Measurements from ENCODE around the gene FOXK2. TPM values are rescaled to one million over a fixed set of nuclear protein-coding genes. Genes with fewer than 3 reads are reported as not detected.

FOXK2 gene
- total and polyA plus RNA-seq, 5 donors = 19.9 to 69.1 (median 39.0) TPM

DNA sequence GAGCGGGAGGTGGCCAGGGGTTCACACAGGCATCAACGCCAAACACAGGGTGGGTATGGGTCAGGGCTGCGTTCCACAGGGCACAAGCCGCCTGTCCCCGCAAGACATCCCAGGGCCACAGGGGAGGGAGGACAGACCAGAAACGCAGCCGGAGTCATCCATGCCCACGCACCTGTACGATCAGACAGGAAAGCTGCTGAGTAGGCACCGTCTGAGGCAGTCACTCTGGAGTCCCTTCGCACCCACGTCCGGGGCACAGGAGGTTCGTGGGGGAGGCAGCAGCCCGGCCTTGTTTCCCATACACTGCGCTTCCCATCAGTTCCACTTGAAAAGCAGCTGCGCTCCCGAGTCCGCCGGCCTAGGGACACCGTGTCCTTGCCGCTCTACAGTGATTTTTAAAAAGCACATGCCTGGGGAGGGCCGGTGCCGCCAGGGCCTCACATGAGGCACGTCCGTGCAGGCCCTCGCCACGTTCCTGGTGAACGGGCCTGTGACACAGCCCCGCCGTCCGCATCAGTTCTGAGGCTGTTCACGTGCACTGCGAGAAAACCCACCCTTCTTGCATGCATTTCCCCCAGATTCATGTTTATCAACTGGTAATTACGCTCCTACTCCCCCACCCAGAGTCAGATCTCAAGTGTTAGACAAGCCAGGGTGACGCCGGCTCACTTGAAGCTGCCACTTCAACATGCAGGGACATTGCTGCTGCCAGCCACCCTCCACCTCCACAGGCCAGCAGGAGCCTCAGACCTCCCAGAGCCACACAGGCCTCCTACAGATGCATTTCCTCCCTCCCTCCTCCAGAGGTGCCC is 94.0 kb downstream of the FOXK2 start:
- intact Hi-C loops (cut with DNase I) = no loop called here
- H3K4me1 ChIP-seq (ENCODE audit: control insufficient read depth, insufficient read depth, low read length) = no peaks in the 10 kb centered on the region

DNA sequence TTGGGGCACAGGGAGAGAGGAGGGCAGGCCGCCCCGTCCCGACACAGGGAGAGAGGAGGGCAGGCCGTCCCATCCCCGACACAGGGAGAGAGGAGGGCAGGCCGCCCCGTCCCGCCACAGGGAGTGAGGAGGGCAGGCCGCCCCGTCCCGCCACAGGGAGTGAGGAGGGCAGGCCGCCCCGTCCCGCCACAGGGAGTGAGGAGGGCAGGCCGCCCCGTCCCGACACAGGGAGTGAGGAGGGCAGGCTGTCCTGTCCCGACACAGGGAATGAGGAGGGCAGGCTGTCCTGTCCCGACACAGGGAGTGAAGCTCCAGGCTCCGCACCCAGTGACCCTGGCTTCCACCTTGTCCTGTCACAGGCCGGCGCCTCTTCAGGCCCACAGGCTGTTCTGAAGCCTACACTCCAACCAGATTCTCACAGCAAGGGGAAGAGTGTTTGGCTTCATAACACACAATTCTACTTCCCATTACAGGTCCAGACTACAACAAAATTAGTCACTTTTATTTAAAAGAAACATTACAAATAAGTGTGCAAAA is 94.6 kb downstream of the FOXK2 start:
- Histone ChIP-seq H3K9me3 (ENCODE audit: control insufficient read depth, low read length) (no peaks in the 10 kb centered on the region), H3K4me3 (ENCODE audit: low read length) (no peak overlapping the region), H3K27me3 (ENCODE audit: control insufficient read depth, insufficient read depth) (no peaks in the 10 kb centered on the region), H3K4me1 (ENCODE audit: control insufficient read depth, insufficient read depth, low read length) (no peaks in the 10 kb centered on the region), H3K27ac (ENCODE audit: low read length) (peak overlapping the region; percentile 25)
- DNase-seq = peak in 1 of 3 donors; percentile 14
- intact Hi-C loops (cut with DNase I) = no loop called here
- ATAC-seq = no peak
- 91% methylated on average over 20 of the region's 22 CpGs for WGBS

More for the DNA sequence above, 94.0 kb downstream of the FOXK2 start:
- Histone ChIP-seq H3K27ac (ENCODE audit: low read length) (peak overlapping the region; percentile 11), H3K27me3 (ENCODE audit: control insufficient read depth, insufficient read depth) (no peaks in the 10 kb centered on the region), H3K4me3 (ENCODE audit: low read length) (no peak overlapping the region), H3K9me3 (ENCODE audit: control insufficient read depth, low read length) (no peaks in the 10 kb centered on the region)
- DNase-seq = peak in 2 of 3 donors; percentile 70 to 77
- ATAC-seq = peak; percentile 57 to 67
- WGBS = 77% methylated on average over 37 of the region's 37 CpGs

DNA sequence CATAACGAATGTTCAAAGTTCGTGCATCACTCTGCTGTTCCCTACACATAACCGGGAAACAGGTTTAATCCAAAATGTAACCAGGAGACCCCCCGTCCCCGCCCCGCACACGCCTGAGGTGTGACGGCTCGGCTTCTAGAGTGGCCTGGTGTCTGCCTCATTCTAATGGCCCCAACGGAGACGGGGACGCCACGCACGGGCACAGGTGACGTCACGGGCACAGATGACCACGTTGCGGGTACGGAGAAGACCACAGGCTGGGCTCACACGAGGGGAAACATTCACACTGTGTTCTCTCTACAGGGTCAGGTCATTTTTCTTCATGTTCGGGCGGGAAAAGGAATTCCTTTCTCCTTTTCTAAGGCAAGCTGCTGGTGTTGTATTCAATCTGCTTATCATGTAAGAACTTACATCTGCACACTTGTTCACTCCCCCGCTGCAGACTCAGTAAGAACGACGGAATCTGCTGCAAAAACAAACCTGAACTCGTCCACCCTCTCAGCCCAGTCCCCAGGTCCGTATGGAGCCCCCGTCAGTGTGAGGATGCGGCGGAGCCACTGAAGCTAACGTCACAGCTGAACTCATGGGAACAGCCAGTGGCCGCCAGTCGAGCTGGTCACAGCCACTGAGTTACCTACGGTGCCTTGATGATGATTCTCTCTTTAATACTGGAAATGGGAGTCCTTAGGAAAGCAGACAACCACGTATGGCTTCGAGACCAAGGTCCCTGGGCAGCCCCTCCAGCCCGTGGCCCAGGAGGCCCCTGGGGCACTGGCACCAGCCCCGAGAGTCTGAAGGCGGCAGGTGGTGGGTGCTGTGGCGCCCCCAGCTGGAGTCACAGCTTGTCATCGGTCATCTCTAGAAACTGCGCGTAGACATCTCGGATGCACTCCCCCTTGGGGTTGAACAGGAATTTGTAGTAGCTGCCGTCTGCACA is 95.8 kb downstream of the FOXK2 start:
- 88% methylated on average over 45 of the region's 45 CpGs for WGBS
- intact Hi-C loops (cut with DNase I) = no loop called here
- DNase-seq (no peak), ATAC-seq (no peak)
- no peaks in the 10 kb centered on the region for H3K9me3 ChIP-seq (ENCODE audit: control insufficient read depth, low read length)
- H3K4me1 ChIP-seq (ENCODE audit: control insufficient read depth, insufficient read depth, low read length) = no peaks in the 10 kb centered on the region
- no peaks in the 10 kb centered on the region for H3K27me3 ChIP-seq (ENCODE audit: control insufficient read depth, insufficient read depth)
- no peak overlapping the region for H3K27ac ChIP-seq (ENCODE audit: low read length)
- H3K4me3 ChIP-seq (ENCODE audit: low read length) = no peak overlapping the region

DNA sequence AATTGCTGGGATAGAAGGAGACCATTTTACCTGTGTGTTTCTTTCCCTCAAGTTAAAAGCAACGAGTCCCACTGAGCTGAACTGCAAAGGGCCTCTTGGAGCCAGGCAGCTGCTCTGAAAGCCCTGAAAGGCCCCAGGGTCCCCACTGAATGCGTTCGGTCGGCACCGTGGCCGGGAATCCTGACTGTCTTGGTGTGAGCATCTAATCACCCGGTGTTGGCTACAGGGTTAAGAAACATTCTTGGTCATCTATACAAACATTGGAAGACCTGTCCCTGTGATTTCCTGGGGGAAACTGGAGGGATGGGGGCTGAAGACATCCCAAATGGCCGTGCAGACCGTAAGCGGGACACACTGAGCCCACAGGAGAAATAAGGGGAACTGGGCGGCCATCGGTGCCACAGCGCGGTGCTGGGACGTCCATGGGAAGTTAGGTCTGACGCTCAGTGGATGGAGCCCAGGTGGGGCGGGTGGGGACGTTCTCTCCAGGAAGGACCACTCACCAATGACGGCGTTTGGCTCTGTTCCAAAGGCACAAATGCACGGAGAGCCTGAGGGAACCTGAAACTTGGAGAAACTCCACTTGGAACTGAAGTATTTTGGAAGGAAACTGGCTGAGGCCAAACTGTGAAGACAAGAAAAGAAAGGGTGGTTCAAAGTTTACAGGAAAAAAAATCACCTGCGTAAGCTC is 96.6 kb downstream of the FOXK2 start:
- DNase-seq (no peak), ATAC-seq (no peak)
- Histone ChIP-seq H3K4me1 (ENCODE audit: control insufficient read depth, insufficient read depth, low read length) (no peaks in the 10 kb centered on the region), H3K9me3 (ENCODE audit: control insufficient read depth, low read length) (no peaks in the 10 kb centered on the region), H3K27ac (ENCODE audit: low read length) (no peak overlapping the region), H3K4me3 (ENCODE audit: low read length) (no peak overlapping the region), H3K27me3 (ENCODE audit: control insufficient read depth, insufficient read depth) (no peaks in the 10 kb centered on the region)
- WGBS = 82% methylated on average over 22 of the region's 22 CpGs
- intact Hi-C loops (cut with DNase I) = no loop called here

DNA sequence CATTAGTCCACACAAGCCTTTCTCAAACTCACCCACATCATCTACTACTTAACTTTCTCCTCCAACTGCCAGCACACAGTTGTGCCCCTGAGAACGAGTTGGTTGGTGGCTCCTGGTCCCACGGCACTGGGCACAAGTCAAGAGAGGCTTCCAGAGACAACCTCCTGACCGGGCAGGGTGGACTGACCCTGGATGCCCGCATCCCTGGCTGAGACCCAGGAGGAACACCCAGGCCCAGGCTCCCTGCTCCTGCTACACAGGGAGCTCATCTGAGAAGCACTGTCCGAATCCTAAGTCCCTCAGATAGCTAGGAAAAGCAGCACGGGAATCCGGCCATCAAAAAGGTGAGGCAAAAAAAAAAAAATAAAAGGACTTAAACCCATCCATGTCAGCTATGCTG is 99.7 kb downstream of the FOXK2 start:
- H3K27ac ChIP-seq (ENCODE audit: low read length) = no peak overlapping the region
- no peaks in the 10 kb centered on the region for H3K9me3 ChIP-seq (ENCODE audit: control insufficient read depth, low read length)
- 87% methylated on average over 7 of the region's 7 CpGs for WGBS
- intact Hi-C loops (cut with DNase I) = no loop called here
- no peak for ATAC-seq
- no peaks in the 10 kb centered on the region for H3K4me1 ChIP-seq (ENCODE audit: control insufficient read depth, insufficient read depth, low read length)
- no peak for DNase-seq
- H3K27me3 ChIP-seq (ENCODE audit: control insufficient read depth, insufficient read depth) = no peaks in the 10 kb centered on the region
- H3K4me3 ChIP-seq (ENCODE audit: low read length) = no peak overlapping the region

DNA sequence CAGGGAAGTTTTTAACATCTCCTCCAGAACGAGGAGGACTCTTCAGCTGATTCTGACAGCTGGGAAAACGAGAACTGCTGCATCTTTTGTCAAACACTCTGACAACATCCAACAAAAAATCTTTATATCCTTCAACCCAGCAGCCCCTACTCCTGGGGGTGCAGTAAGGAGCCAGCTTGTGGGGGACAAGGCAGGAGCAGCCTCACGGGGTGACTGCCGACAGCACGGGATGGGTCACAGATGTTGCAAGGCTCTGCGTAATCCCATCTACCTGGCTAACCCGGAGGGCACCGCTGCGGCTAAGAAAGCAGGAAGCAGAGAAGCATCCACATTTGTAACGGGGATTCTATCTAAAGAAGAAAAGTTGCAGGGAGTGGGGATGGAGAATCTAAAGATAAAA is 100.1 kb downstream of the FOXK2 start:
- WGBS = 90% methylated on average over 10 of the region's 10 CpGs
- intact Hi-C loops (cut with DNase I) = no loop called here
- Histone ChIP-seq H3K4me1 (ENCODE audit: control insufficient read depth, insufficient read depth, low read length) (no peaks in the 10 kb centered on the region), H3K27ac (ENCODE audit: low read length) (no peak overlapping the region), H3K27me3 (ENCODE audit: control insufficient read depth, insufficient read depth) (no peaks in the 10 kb centered on the region), H3K4me3 (ENCODE audit: low read length) (no peak overlapping the region), H3K9me3 (ENCODE audit: control insufficient read depth, low read length) (no peaks in the 10 kb centered on the region)
- DNase-seq (no peak), ATAC-seq (no peak)

DNA sequence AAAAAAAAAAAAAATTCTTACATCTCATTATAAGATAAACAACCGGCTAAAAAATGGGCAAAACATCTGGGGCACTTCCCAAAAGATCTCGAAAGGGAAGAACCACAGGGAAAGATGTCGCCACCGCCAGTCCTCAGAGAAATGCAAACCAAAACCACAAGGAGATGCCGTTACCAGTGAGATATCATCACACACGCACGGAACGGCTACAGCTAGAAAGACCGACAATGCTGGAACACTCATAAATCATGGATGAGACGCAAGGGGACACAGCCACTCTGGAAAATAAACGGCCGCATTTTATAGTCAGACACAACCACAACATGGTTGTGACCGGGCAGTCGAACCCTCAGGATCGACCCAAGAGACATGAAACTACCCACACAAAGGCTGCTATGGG is 104.2 kb downstream of the FOXK2 start:
- Histone ChIP-seq H3K27me3 (ENCODE audit: control insufficient read depth, insufficient read depth) (no peaks in the 10 kb centered on the region), H3K27ac (ENCODE audit: low read length) (no peak overlapping the region), H3K9me3 (ENCODE audit: control insufficient read depth, low read length) (no peaks in the 10 kb centered on the region), H3K4me1 (ENCODE audit: control insufficient read depth, insufficient read depth, low read length) (no peaks in the 10 kb centered on the region), H3K4me3 (ENCODE audit: low read length) (no peak overlapping the region)
- intact Hi-C loops (cut with DNase I) = no loop called here
- ATAC-seq (no peak), DNase-seq (no peak)
- WGBS = 82% methylated on average over 15 of the region's 15 CpGs

DNA sequence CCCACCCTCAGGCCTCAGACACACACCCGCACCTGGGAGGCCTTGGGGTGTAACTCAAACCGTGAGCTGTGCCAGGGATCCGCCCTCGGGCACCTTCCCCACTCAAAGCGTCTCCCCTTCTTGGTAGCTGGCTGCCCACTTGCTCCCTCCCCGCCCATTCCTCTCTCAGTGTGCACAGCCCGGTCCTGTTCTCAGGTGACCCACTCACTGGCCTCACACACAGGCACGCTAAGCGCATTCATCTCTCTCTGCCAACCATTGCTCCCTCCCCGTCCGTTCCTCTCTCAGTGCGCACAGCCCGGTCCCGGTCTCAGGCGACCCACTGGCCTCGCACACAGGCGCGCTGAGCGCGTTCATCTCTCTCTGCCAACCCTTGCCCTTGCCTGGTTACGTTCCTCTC is 107.9 kb downstream of the FOXK2 start:
- Histone ChIP-seq H3K4me3 (ENCODE audit: low read length) (no peak overlapping the region), H3K27me3 (ENCODE audit: control insufficient read depth, insufficient read depth) (no peaks in the 10 kb centered on the region), H3K27ac (ENCODE audit: low read length) (no peak overlapping the region), H3K4me1 (ENCODE audit: control insufficient read depth, insufficient read depth, low read length) (no peaks in the 10 kb centered on the region), H3K9me3 (ENCODE audit: control insufficient read depth, low read length) (no peaks in the 10 kb centered on the region)
- WGBS = 91% methylated on average over 21 of the region's 21 CpGs
- ATAC-seq = peak; percentile 37 to 53
- DNase-seq = no peak
- intact Hi-C loops (cut with DNase I) = no loop called here

DNA sequence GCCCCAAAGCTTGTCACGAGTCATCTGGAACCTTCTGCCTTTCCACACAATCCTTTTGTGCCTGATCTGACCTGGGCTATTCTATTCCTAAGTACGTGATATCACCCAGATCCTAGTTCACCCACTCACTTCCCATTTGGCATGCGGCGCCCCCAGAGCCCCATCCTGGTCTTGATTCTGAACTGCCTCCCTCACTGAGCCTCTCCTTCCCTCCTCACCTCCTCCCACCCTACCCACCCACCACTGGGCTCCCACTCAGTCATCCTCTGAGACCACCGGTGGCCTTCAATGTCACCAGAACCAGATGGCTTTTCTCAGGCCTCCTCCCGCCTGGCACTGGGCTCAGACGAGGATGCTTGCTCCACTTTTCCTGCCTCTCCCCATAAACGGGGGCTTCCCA is 110.2 kb downstream of the FOXK2 start:
- no peaks in the 10 kb centered on the region for H3K9me3 ChIP-seq (ENCODE audit: control insufficient read depth, low read length)
- no peak overlapping the region for H3K27ac ChIP-seq (ENCODE audit: low read length)
- no peaks in the 10 kb centered on the region for H3K4me1 ChIP-seq (ENCODE audit: control insufficient read depth, insufficient read depth, low read length)
- 69% methylated on average over 8 of the region's 8 CpGs for WGBS
- no peak for DNase-seq
- intact Hi-C loops (cut with DNase I) = no loop called here
- H3K4me3 ChIP-seq (ENCODE audit: low read length) = no peak overlapping the region
- H3K27me3 ChIP-seq (ENCODE audit: control insufficient read depth, insufficient read depth) = no peaks in the 10 kb centered on the region
- no peak for ATAC-seq

DNA sequence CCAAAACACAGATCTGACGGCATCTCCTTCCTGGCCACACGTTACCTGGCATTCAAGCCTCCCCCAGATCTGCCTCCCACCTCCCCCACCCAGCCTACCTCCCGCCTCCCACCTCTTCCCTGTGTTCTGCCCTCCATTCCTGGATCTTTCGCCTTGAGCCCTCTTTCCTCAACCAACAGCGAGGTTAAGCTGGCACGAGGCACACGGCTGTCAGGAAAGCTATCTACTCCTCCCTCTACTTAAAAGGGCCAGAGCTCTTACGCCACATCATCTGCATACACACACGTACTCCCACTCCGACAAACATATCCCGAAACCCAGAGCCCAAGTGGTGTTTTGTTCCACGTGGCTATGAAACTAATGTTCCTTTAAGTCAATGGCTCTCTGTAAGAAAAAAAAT is 110.7 kb downstream of the FOXK2 start:
- intact Hi-C loops (cut with DNase I) = no loop called here
- no peak for ATAC-seq
- WGBS = 90% methylated on average over 12 of the region's 12 CpGs

More for the DNA sequence above, 110.7 kb downstream of the FOXK2 start:
- DNase-seq = no peak
- no peak overlapping the region for H3K27ac ChIP-seq (ENCODE audit: low read length)
- no peaks in the 10 kb centered on the region for H3K4me1 ChIP-seq (ENCODE audit: control insufficient read depth, insufficient read depth, low read length)
- no peaks in the 10 kb centered on the region for H3K9me3 ChIP-seq (ENCODE audit: control insufficient read depth, low read length)
- H3K27me3 ChIP-seq (ENCODE audit: control insufficient read depth, insufficient read depth) = no peaks in the 10 kb centered on the region
- H3K4me3 ChIP-seq (ENCODE audit: low read length) = no peak overlapping the region
